HG03457 (cell line): ENCODE results near the gene TAOK1.
"Not testable (repeated sequence)": the region's sequence is repeated elsewhere in the genome, so short reads cannot be mapped to it uniquely, and the experiment has no call there.

Experiments used
- ATAC-seq: cut with Tn5 transposase; IDR thresholded peaks from one replicate; pipeline ENCODE4 v1.9.1; 2021; ENCODE audit warnings: moderate number of reproducible peaks; ENCODE audit not compliant: unreplicated experiment

TAOK1 gene

GRCh38 chr17:29389982-29390850, at the start of gene TAOK1:
Gene TAOK1, plus strand, starts transcription at chr17:29390363. Its CDS starts 61,186 bp downstream, at chr17:29451549.
- peak; percentile 47 for ATAC-seq

GRCh38 chr17:29341726-29342125, 48.4 kb upstream of the TAOK1 start:
- ATAC-seq, result no peak

- ATAC-seq, result no peak
These were observed 47.9 kb upstream of the TAOK1 start for GRCh38 chr17:29342158-29342765.

- no peak for ATAC-seq
These were observed 45.8 kb upstream of the TAOK1 start for GRCh38 chr17:29344201-29344856.

GRCh38 chr17:29345066-29345465, 45.1 kb upstream of the TAOK1 start:
- ATAC-seq, result no peak

GRCh38 chr17:29345470-29345869, 44.7 kb upstream of the TAOK1 start:
- ATAC-seq, result not testable (repeated sequence)

GRCh38 chr17:29346462-29346861, 43.7 kb upstream of the TAOK1 start:
- ATAC-seq, result no peak

- ATAC-seq, result no peak
These were observed 42.1 kb upstream of the TAOK1 start for GRCh38 chr17:29347831-29348629.

- no peak for ATAC-seq
These were observed 40.8 kb upstream of the TAOK1 start for GRCh38 chr17:29349409-29349808.

- ATAC-seq, result no peak
These were observed 38.0 kb upstream of the TAOK1 start for GRCh38 chr17:29352146-29352545.

- no peak for ATAC-seq
These were observed 32.9 kb upstream of the TAOK1 start for GRCh38 chr17:29357232-29357631.

GRCh38 chr17:29357821-29358232, 32.3 kb upstream of the TAOK1 start:
- no peak for ATAC-seq

GRCh38 chr17:29358416-29358815, 31.7 kb upstream of the TAOK1 start:
- ATAC-seq, result no peak

- ATAC-seq, result no peak
These were observed 30.4 kb upstream of the TAOK1 start for GRCh38 chr17:29359777-29360176.

GRCh38 chr17:29363716-29364115, 26.4 kb upstream of the TAOK1 start:
- ATAC-seq, result no peak

- no peak for ATAC-seq
These were observed 25.5 kb upstream of the TAOK1 start for GRCh38 chr17:29364691-29365090.

- ATAC-seq, result no peak
These were observed 22.0 kb upstream of the TAOK1 start for GRCh38 chr17:29368161-29368560.

GRCh38 chr17:29368926-29369325, 21.2 kb upstream of the TAOK1 start:
- no peak for ATAC-seq

- ATAC-seq, result no peak
These were observed 20.1 kb upstream of the TAOK1 start for GRCh38 chr17:29369831-29370735.

GRCh38 chr17:29376667-29377270, 13.4 kb upstream of the TAOK1 start:
- ATAC-seq, result no peak
